Stimulated activated CD8-positive, alpha-beta memory T cell treated with anti-CD3 and anti-CD28 coated beads, Interleukin-15, amount 100 ng/mL, for 48 hours (primary cell): ENCODE results near the gene LYVE1.

Experiments
- DNase-seq, 2 donors: peaks; one replicate each; pipeline ENCODE4 v3.0.0-alpha.2; 2020; ENCODE audit warnings: low read depth in 2 of 2

LYVE1 gene

DNA sequence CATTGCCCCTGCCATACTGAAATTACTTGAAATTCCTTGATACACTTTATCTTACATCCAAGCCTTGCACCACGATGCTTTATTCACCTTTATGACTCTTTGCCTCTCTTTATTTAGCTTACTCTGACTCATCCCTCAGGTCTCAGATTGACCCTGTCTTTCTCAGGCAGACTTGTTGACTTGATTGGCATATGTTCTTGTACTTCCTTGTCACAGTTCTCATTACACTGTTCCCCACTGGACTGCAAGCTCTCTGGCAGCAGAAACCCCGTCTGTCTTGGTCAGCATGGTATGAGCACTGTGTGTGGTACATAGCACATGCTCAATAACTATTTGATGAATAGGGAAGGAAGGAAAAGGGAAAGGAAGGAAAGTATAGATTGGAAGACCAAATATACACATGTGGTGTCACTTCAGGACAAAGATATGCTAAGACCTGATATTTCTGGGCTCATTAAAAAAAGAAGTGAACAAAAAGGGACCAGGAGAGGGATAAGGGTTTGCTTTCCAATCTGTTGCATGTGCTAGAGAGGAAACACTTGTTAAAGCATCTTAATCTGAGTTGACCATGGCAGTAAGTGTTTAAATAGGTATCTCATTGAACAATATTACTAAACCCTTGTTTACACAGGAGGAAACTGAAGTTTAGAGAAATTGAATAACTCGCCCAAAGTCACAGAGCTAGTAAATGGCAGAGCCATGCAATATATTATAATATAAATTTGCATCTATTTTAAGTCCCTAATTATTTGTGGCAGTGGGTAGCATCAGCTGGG is 7.2 kb downstream of the LYVE1 start:
- DNase-seq: no peak

GRCh38 chr11:10558288-10558687 is 10.2 kb downstream of the LYVE1 start:
- no peak for DNase-seq

GRCh38 chr11:10556590-10556989 is 11.9 kb downstream of the LYVE1 start:
- no peak for DNase-seq

DNA sequence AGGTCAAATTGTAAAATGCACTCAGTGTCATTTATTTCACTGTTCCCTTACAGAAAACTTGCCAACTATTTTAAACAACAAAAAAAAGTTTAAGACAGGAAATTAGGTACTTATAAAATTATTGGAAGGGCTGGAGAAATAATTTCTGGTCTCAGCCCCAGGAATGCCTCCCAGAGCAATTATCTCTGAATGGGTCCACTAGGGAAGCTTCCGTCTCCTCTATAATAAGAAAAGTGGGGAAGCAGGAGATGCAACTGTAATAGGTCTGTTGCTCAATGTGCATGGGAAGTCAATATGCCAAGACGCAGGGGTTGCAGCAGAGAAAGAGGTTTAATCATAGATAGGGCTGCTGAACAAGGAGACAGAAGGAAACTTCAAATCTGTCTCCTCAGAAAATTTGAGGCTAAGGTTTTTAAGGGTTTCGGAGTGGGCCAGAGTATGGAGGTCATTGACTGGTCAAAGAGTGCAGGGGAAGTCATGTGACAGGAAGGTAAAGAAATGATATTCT is 16.6 kb downstream of the LYVE1 start:
- DNase-seq: no peak

DNA sequence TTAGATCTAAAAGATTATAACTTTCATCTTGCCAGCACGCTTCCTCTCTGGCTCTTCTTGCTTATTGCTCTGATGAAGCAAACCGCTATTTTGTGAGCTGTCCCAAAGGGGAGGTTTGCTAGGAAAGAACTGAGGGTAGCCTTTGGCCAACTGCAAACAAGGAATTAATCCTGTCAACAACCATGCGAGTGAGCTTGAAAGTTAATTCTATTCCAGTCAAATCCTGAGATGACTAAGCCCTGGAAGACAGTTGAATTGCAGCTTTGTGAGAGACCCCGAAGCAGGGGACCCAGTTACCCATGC is 17.2 kb downstream of the LYVE1 start:
- no peak for DNase-seq

DNA sequence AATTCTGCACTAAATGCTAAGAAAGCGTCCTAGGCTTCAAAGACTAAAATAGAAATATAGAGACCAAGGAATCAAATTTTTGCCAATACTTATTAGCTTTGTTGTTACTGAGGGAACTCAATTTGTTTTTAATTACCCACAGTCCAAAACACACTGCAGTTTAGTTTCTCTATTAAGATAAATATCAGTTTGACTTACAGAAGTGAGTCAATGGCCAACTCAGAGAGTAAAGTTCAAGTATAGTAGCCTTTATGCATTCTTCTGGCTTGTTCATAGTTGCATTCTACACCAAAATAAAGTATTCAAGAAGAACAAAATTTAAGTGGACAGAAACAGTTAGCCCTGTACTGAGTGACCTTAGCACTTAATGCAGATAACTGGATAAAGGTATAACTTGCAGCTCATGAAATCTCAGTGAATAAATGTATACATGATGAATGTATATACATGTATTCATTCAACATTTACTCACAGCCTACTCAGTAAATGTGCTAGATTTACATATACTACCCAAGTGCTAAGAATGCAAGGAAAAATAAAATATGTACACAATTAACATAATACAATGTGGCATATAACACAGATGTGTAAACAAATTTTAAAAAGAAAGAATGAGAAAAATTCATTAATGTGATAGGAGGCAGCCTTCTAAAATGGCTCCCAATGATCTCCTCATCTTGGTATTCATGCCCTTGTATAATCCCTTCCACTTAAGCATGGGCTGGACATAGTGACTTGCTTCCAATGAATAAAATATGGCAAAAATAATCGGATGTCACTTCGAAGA is 17.8 kb downstream of the LYVE1 start:
- DNase-seq: no peak

DNA sequence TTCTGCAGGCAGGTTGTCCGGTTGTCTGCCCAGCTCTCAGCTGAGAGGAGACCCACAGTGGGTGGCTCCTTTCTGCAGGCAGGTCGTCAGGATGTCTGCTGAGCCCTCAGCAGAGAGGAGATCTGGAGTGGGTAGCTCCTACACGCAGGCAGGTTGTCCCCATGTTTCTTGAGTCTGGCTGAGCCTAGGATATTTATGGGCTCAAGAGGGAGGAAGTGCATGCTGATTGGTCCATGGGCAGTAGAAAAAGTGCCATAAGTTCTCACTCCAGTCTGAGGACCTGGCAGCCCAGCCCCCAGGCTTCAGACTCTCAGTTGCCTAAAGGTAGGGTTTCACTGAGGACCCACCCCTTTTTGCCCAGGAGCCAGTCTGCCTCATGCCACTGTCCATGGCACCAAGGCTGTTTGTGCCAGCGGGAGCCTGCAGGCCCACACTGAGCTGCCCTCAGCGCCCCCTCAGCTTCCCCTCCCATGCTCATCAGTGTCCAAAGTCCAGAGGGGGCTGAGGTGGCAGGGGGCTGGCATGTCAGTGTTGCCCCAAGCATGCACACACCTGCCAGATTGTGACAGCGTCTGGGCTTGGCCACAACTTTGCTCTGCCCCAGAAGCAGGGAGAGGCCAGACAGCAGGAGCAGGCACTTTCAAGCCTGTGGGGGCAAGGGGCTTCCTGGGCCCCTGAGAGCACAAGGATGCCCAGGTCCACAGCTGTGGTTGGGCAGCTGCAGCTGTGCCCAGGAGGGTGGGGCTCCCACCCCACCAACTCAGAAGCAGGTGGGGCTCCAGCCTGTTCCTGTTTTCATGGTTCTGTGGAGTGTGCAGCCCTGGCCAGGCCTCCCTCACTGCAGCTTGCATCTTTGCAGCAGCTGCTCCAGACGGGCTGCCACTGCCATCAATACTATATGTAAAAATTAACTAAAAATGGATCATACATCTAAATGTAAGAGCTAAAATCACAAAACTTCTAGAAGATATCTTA is 23.7 kb downstream of the LYVE1 start:
- DNase-seq: no peak

- DNase-seq: no peak
These were observed 24.7 kb downstream of the LYVE1 start for GRCh38 chr11:10543782-10544181.

DNA sequence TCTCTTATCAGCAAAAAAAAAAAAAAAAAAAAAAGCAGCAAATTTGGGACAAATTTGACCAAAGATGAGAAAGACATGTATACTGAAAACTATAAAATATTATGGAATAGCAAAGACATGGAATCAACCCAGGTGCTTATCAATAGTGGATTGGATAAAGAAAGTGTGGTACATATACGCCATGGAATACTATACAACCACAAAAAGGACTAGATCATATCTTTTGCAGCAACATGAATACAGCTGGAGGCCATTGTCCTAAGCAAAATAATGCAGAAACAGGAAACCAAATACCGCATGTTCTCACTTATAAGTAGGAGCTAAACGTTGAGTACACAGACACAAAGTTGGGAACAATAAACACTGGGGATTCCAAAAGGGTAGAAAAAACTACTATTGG is 25.7 kb downstream of the LYVE1 start:
- DNase-seq: no peak

- no peak for DNase-seq
These were observed 26.9 kb downstream of the LYVE1 start for GRCh38 chr11:10541561-10541930.

DNA sequence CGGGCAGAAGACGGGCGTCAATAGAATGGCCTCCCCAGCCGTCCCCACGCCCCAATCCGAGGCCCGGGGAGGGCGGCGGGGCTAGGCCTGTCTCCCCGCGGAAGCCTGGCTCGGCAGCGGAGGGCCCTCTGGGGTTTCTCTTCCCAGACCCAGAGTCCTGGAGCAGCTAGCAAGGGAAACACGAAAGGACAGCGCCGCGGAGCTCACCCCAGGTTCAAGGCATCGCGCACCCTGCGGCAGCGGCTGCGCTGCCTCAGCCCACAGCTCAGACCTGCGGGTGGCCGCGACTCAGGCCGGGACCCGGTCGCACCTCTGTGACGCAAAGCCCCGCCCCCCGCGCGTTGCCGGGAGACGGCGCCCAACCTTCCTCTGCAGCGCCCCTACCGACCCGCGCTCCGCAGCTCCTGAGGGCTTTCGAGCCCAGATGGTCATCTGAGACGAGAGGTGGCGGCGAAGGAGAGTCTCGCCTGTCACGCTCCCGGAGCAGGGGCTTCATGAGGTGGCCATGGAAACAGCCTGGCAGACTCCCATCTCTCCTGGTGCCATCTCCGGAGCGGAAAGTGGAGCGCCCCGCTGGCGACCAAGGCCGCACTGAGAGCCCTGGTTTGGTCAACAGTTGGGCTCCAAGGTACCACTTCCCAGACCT is 27.4 kb downstream of the LYVE1 start, which contains the start of gene RNF141:
TSS of gene RNF141 (minus strand) at position 273 of the 646 bp plus-strand sequence. CDS start 7,029 bp downstream, outside the sequence.
- peak; percentile 93 to 94 for DNase-seq

GRCh38 chr11:10540546-10540914 is 27.9 kb downstream of the LYVE1 start:
- DNase-seq: no peak

DNA sequence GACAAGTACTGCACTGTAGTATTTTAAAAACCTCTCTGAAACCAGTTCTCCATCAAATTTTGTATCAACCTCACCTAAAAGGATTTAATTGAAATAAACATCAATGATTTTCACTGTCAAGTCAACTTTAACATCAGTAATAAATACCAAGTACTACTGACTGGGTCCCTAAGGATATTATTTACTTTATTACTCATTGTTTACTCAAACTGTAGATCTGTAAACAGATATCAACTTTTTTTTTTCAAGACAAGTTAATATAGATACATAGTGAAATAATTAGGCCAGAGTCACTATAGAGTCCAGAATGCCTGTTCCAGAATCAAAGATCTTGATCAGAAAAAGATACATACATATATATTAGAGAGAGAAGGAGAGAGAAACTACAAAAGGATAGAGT is 29.1 kb downstream of the LYVE1 start:
- DNase-seq: no peak

- no peak for DNase-seq
These were observed 29.5 kb downstream of the LYVE1 start for GRCh38 chr11:10538924-10539323.

DNA sequence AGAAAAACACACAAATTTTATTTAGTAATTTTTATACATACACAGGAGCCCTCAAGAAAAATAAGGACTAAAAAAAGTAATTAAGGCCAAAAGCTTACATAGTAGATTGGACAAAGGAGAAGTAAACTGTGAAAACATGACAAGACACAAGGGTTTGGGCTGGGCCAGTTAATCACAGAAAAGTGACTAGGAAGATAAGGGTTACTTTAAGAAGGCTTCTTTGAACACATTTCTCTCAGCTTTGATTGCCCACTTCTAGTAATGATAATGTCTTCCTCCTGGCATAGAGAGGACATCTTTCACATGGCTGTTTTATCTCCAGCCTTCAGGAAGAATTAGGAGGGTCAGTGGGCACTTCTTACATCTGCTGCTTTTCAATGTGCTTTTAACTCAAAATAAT is 30.9 kb downstream of the LYVE1 start:
- no peak for DNase-seq

GRCh38 chr11:10534316-10534715 is 34.1 kb downstream of the LYVE1 start:
- no peak for DNase-seq

DNA sequence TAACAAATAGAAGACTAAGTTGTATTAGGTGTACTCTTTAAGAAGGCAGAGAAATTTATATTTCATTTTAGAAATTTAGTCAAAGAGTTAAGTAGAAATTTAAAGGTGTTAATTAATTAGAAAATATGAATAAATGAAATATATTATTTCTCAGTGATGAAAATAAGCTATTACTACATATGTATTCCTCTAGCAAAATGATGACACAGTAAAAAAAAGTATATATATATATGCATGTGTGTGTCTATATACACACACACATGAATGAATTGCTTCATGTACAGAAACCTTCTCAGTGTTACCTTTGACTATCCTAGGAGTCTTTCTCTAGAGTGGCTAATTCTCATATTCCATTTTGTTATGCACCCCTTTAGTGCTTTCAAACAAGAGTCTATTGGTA is 35.1 kb downstream of the LYVE1 start:
- DNase-seq: no peak

- DNase-seq: no peak
These were observed 35.9 kb downstream of the LYVE1 start for GRCh38 chr11:10532526-10532925.

GRCh38 chr11:10529279-10529678 is 39.2 kb downstream of the LYVE1 start:
- DNase-seq: no peak

DNA sequence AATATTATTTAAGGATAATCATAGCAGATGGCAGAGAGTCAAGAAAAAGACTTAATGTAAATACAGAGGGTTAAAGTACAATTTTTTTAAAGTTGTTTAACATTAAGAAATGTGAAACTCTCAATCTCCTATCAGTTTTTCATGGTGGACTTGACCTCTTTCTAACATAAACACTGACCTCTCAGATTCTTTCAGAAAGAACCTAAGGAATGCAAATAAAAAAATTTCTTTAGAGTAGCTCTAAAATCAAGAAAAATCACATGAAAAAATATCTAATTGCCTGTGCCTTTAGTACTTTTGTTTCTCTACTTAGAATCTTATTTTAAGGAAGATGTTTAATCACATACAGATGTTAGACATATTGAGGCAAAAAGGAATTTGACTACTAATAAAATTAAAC is 40.3 kb downstream of the LYVE1 start:
- no peak for DNase-seq
